Measurements from ENCODE around the gene IBA57.

Gene IBA57

GRCh38 chr1:228194921-228195812, 29.6 kb downstream of the IBA57 start:
- DNase-seq, result no peak

GRCh38 chr1:228197555-228198147, 32.0 kb downstream of the IBA57 start:
- no peak for DNase-seq

GRCh38 chr1:228198977-228199590, 33.5 kb downstream of the IBA57 start:
- DNase-seq, result no peak

- no peak for DNase-seq
Observed at GRCh38 chr1:228204958-228205357, 39.4 kb downstream of the IBA57 start.

- no peak for DNase-seq
Observed at GRCh38 chr1:228205526-228206436, 40.2 kb downstream of the IBA57 start.

GRCh38 chr1:228206582-228207351, 41.2 kb downstream of the IBA57 start:
- DNase-seq, result no peak

- DNase-seq, result no peak
Observed at GRCh38 chr1:228207381-228207810, 41.8 kb downstream of the IBA57 start.

GRCh38 chr1:228207851-228208821, 42.5 kb downstream of the IBA57 start, which contains the start of gene OBSCN:
Gene OBSCN, plus strand, starts transcription at chr1:228208044. Its CDS starts 3,740 bp downstream, at chr1:228211784.
- DNase-seq, result no peak

GRCh38 chr1:228208831-228209551, 43.4 kb downstream of the IBA57 start:
- no peak for DNase-seq

- no peak for DNase-seq
Observed at GRCh38 chr1:228209657-228210056, 44.1 kb downstream of the IBA57 start.

GRCh38 chr1:228210076-228210651, 44.6 kb downstream of the IBA57 start:
- no peak for DNase-seq

- no peak for DNase-seq
Observed at GRCh38 chr1:228210712-228211530, 45.3 kb downstream of the IBA57 start.

- DNase-seq, result no peak
Observed at GRCh38 chr1:228211531-228212414, 46.2 kb downstream of the IBA57 start.

- DNase-seq, result no peak
Observed at GRCh38 chr1:228212415-228212965, 46.9 kb downstream of the IBA57 start.

GRCh38 chr1:228212966-228213844, 47.6 kb downstream of the IBA57 start:
- DNase-seq, result peak; percentile 83

Measured in CD4-positive, alpha-beta T cell treated with Interleukin-4 for 4 hours (primary cell).